ENCODE results near the gene NTRK1.

DNA sequence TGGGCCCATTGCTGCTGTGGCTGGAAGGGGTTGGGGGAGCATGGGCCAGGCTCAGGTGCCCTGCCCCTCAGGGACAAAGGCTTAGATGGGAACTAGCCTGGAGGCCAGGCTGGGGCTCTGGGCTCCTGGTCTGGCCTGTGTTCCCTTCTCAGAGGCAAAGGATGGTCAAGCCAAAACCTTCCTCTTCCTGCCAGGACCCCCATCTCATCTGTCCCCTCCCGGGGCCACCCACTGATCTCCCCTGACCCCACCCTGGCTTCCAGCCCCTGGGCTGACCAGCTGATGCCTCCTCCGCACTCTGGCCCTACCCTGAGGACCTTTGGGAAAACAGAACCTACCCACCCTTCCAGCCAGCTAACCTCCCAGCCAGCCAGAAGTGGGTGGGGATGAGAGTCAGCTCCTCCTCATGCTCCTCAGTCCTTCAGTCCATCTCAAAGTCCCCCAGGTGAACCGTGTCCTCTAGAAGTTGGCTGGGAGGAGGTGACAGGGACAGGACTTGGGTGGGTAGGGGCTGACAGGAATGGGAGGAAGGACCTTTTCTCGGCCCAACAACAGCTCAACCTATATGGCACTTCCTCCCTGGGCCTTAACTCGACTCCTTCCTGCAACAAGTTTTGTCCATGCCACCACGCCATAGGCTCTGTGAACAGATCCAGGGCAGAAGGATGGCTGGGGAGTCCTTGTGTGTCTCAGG, 40.4 kb downstream of the NTRK1 start:
- TF ChIP-seq, protein P1, sequence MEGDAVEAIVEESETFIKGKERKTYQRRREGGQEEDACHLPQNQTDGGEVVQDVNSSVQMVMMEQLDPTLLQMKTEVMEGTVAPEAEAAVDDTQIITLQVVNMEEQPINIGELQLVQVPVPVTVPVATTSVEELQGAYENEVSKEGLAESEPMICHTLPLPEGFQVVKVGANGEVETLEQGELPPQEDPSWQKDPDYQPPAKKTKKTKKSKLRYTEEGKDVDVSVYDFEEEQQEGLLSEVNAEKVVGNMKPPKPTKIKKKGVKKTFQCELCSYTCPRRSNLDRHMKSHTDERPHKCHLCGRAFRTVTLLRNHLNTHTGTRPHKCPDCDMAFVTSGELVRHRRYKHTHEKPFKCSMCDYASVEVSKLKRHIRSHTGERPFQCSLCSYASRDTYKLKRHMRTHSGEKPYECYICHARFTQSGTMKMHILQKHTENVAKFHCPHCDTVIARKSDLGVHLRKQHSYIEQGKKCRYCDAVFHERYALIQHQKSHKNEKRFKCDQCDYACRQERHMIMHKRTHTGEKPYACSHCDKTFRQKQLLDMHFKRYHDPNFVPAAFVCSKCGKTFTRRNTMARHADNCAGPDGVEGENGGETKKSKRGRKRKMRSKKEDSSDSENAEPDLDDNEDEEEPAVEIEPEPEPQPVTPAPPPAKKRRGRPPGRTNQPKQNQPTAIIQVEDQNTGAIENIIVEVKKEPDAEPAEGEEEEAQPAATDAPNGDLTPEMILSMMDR (IDR thresholded peaks at IDR 0.05) = no peak
- no peak for TF ChIP-seq POLR2A (IDR thresholded peaks at IDR 0.05)
